ENCODE measurements around the gene TMEM256.

Gene TMEM256

GRCh38 chr17:7407485-7408251 lies 3.8 kb upstream of the TMEM256 start, which contains the start of gene NLGN2:
TSS of gene NLGN2 (plus strand) at chr17:7407845. CDS start at chr17:7408256, 411 bp downstream.
- Histone ChIP-seq H3K27ac (no peak within 1 kb of the TSS), H3K4me3 (no peak within 1 kb of the TSS), H3K9me3 (ENCODE audit: low read depth, low read length) (no peaks in the 10 kb centered on the region), H3K36me3 (ENCODE audit: insufficient read depth, low read length) (0 out of 2 replicates have a peak, but pooled peaks cover 5% of the 10 kb centered on the region), H3K9ac (ENCODE audit: insufficient read length) (no peak within 1 kb of the TSS)
- DNase-seq (ENCODE audit: low read depth, low spot score), result no peak
- TF ChIP-seq FOXP2 (optimal IDR thresholded peaks at IDR 0.05; ENCODE audit: control extremely low read depth, extremely low read length, insufficient read depth) (no peak), POLR2AphosphoS5 (IDR thresholded peaks at IDR 0.05; ENCODE audit: borderline replicate concordance, low read depth, low read length) (no peak), EZH2 (IDR thresholded peaks at IDR 0.05) (no peak)

- Histone ChIP-seq H3K27ac (no peak overlapping the region), H3K9ac (ENCODE audit: insufficient read length) (no peak overlapping the region), H3K9me3 (ENCODE audit: low read depth, low read length) (no peaks in the 10 kb centered on the region), H3K36me3 (ENCODE audit: insufficient read depth, low read length) (0 out of 2 replicates have a peak, but pooled peaks cover 5% of the 10 kb centered on the region), H3K4me3 (no peak overlapping the region)
- no peak for DNase-seq (ENCODE audit: low read depth, low spot score)
- no peak for TF ChIP-seq POLR2AphosphoS5 (IDR thresholded peaks at IDR 0.05; ENCODE audit: borderline replicate concordance, low read depth, low read length)
- no peak for TF ChIP-seq EZH2 (IDR thresholded peaks at IDR 0.05)
- no peak for TF ChIP-seq FOXP2 (optimal IDR thresholded peaks at IDR 0.05; ENCODE audit: control extremely low read depth, extremely low read length, insufficient read depth)
These were observed 3.2 kb upstream of the TMEM256 start for GRCh38 chr17:7407082-7407481.

GRCh38 chr17:7406235-7406825 lies 2.4 kb upstream of the TMEM256 start:
- Histone ChIP-seq H3K27ac (no peak overlapping the region), H3K9me3 (ENCODE audit: low read depth, low read length) (no peaks in the 10 kb centered on the region), H3K9ac (ENCODE audit: insufficient read length) (no peak overlapping the region), H3K4me3 (peak overlapping the region; percentile 95), H3K36me3 (ENCODE audit: insufficient read depth, low read length) (0 out of 2 replicates have a peak, but pooled peaks cover 5% of the 10 kb centered on the region)
- no peak for DNase-seq (ENCODE audit: low read depth, low spot score)
- no peak for TF ChIP-seq FOXP2 (optimal IDR thresholded peaks at IDR 0.05; ENCODE audit: control extremely low read depth, extremely low read length, insufficient read depth)
- TF ChIP-seq POLR2AphosphoS5 (IDR thresholded peaks at IDR 0.05; ENCODE audit: borderline replicate concordance, low read depth, low read length), result no peak
- TF ChIP-seq EZH2 (IDR thresholded peaks at IDR 0.05), result no peak

- Histone ChIP-seq H3K36me3 (ENCODE audit: insufficient read depth, low read length) (0 out of 2 replicates have a peak, but pooled peaks cover 5% of the 10 kb centered on the region), H3K4me3 (peak overlapping the region; percentile 95), H3K27ac (no peak overlapping the region), H3K9me3 (ENCODE audit: low read depth, low read length) (no peaks in the 10 kb centered on the region), H3K9ac (ENCODE audit: insufficient read length) (peak overlapping the region; percentile 77)
- TF ChIP-seq POLR2AphosphoS5 (IDR thresholded peaks at IDR 0.05; ENCODE audit: borderline replicate concordance, low read depth, low read length) (no peak), EZH2 (IDR thresholded peaks at IDR 0.05) (no peak), FOXP2 (optimal IDR thresholded peaks at IDR 0.05; ENCODE audit: control extremely low read depth, extremely low read length, insufficient read depth) (no peak)
- DNase-seq (ENCODE audit: low read depth, low spot score), result no peak
These were observed 1.7 kb upstream of the TMEM256 start for GRCh38 chr17:7405350-7406234.

GRCh38 chr17:7404737-7405349 lies 946 bp upstream of the TMEM256 start:
- Histone ChIP-seq H3K9me3 (ENCODE audit: low read depth, low read length) (no peaks in the 10 kb centered on the region), H3K27ac (no peak overlapping the region; the same call in 1 of the 2 replicates), H3K9ac (ENCODE audit: insufficient read length) (peak overlapping the region; percentile 77), H3K4me3 (peak overlapping the region; percentile 95), H3K36me3 (ENCODE audit: insufficient read depth, low read length) (0 out of 2 replicates have a peak, but pooled peaks cover 5% of the 10 kb centered on the region)
- TF ChIP-seq FOXP2 (optimal IDR thresholded peaks at IDR 0.05; ENCODE audit: control extremely low read depth, extremely low read length, insufficient read depth), result no peak
- TF ChIP-seq POLR2AphosphoS5 (IDR thresholded peaks at IDR 0.05; ENCODE audit: borderline replicate concordance, low read depth, low read length), result no peak
- no peak for TF ChIP-seq EZH2 (IDR thresholded peaks at IDR 0.05)
- no peak for DNase-seq (ENCODE audit: low read depth, low spot score)

GRCh38 chr17:7403727-7403976 lies 245 bp downstream of the TMEM256 start:
- Histone ChIP-seq H3K4me3 (peak overlapping the region; percentile 95), H3K27ac (peak overlapping the region; percentile 62; the same call in 1 of the 2 replicates), H3K9me3 (ENCODE audit: low read depth, low read length) (no peaks in the 10 kb centered on the region), H3K9ac (ENCODE audit: insufficient read length) (peak overlapping the region; percentile 82), H3K36me3 (ENCODE audit: insufficient read depth, low read length) (no peaks in the 10 kb centered on the region)
- TF ChIP-seq EZH2 (IDR thresholded peaks at IDR 0.05) (no peak), FOXP2 (optimal IDR thresholded peaks at IDR 0.05; ENCODE audit: control extremely low read depth, extremely low read length, insufficient read depth) (no peak), POLR2AphosphoS5 (IDR thresholded peaks at IDR 0.05; ENCODE audit: borderline replicate concordance, low read depth, low read length) (no peak)
- DNase-seq (ENCODE audit: low read depth, low spot score), result no peak

GRCh38 chr17:7403043-7403726 lies 712 bp downstream of the TMEM256 start:
- no peak for DNase-seq (ENCODE audit: low read depth, low spot score)
- Histone ChIP-seq H3K4me3 (peak overlapping the region; percentile 95), H3K36me3 (ENCODE audit: insufficient read depth, low read length) (no peaks in the 10 kb centered on the region), H3K9ac (ENCODE audit: insufficient read length) (peak overlapping the region; percentile 82), H3K9me3 (ENCODE audit: low read depth, low read length) (no peaks in the 10 kb centered on the region), H3K27ac (no peak overlapping the region)
- TF ChIP-seq FOXP2 (optimal IDR thresholded peaks at IDR 0.05; ENCODE audit: control extremely low read depth, extremely low read length, insufficient read depth), result no peak
- no peak for TF ChIP-seq EZH2 (IDR thresholded peaks at IDR 0.05)
- TF ChIP-seq POLR2AphosphoS5 (IDR thresholded peaks at IDR 0.05; ENCODE audit: borderline replicate concordance, low read depth, low read length), result no peak
